HCT116 (cell line): ENCODE data around the gene SLC1A4. TPM values are rescaled to one million over a fixed set of nuclear protein-coding genes. Genes with fewer than 3 reads are reported as not detected.

Source experiments
- ATAC-seq: fragments of 200-7000 bp; cut with Tn5 transposase; 2 replicates; pipeline ENCODE4 v1.9.1; 2020; ENCODE audit warnings: mild to moderate bottlenecking, moderate library complexity
- BruUV-seq: library from RNA; stranded (reverse); fragments of 400-500 nt; replicated peaks from 2 replicates; lab custom pipeline; 2021; lab: Mats Ljungman, UMichigan
- CTCF ChIA-PET: fragments of 300-600 bp; sonication (Branson Sonifier 250); formaldehyde crosslinking; loops from one replicate; lab custom pipeline; 2021; ENCODE audit warnings: antibody characterized with exemption; lab: Charles Lee
- POLR2A ChIA-PET: fragments of 300-600, 350-600 bp; sonication (Branson Sonifier 250); formaldehyde crosslinking; loops from one replicate; lab custom pipeline; 2021; ENCODE audit warnings: antibody characterized with exemption; lab: Charles Lee
- RAD21 ChIA-PET, 2 experiments: fragments of 300-600 bp; sonication (Branson Sonifier 250); formaldehyde crosslinking; loops; one replicate each; lab custom pipeline; 2023; ENCODE audit warnings: low total read pairs in 2 of 2; ENCODE audit not compliant: uncharacterized antibody in 2 of 2, unreplicated experiment in 2 of 2, low non-redundant PET in 1 of 2; lab: Charles Lee
- DNase-seq: peaks from one replicate; pipeline ENCODE4 v3.0.0-alpha.2; 2010; ENCODE audit warnings: low read depth, low spot score
- H2AFZ ChIP-seq: fragments of 200-600 bp; shearing (Covaris generic), sonication (generic); 2 replicates; pipeline ENCODE4 v1.6.1; 2017; ENCODE audit warnings: low read depth, mixed run types, mixed read lengths, antibody characterized with exemption, low read length; ENCODE audit not compliant: poor library complexity, severe bottlenecking
- H3K27ac ChIP-seq: 2 replicates; pipeline ENCODE4 v1.5.1; 2012; ENCODE audit warnings: low read depth, low read length
- H3K27me3 ChIP-seq: fragments of 200-600 bp; sonication (generic); 2 replicates; pipeline ENCODE4 v1.6.1; 2016; ENCODE audit warnings: mixed run types, low read length, mixed read lengths; ENCODE audit not compliant: insufficient read depth
- H3K36me3 ChIP-seq, 2 experiments: fragments of 200-500 bp in 1 of 2; fragments of 200-600 bp in 1 of 2; sonication (Bioruptor generic) in 1 of 2; sonication (generic) in 1 of 2; 2 replicates each; pipeline versions ENCODE4 v1.5.1 to v1.6.1; 2014 to 2016; ENCODE audit warnings: low read length in 2 of 2, inconsistent platforms in 1 of 2, mixed read lengths in 1 of 2, mixed run types in 1 of 2; ENCODE audit not compliant: insufficient read depth in 2 of 2, control insufficient read depth in 1 of 2
- H3K4me1 ChIP-seq, 2 experiments: fragments of 200-600 bp in 1 of 2; sonication (generic) in 1 of 2; 2 replicates each; pipeline versions ENCODE4 v1.5.1 to v1.6.1; 2012 to 2017; ENCODE audit warnings: low read length in 2 of 2, inconsistent platforms in 1 of 2, mild to moderate bottlenecking in 1 of 2, mixed read lengths in 1 of 2, mixed run types in 1 of 2, moderate library complexity in 1 of 2; ENCODE audit not compliant: insufficient read depth in 2 of 2, control insufficient read depth in 1 of 2
- H3K4me2 ChIP-seq: fragments of 200-600 bp; sonication (generic); 2 replicates; pipeline ENCODE4 v1.6.1; 2017; ENCODE audit warnings: mixed run types, low read length, mixed read lengths
- H3K4me3 ChIP-seq, 2 experiments: fragments of 200-600 bp in 1 of 2; sonication (generic) in 1 of 2; replicated peaks in 1 of 2; 2 replicates each; pipeline ENCODE4 v1.5.1; 2011 to 2016; ENCODE audit warnings: low read length in 2 of 2, control low read depth in 1 of 2, low read depth in 1 of 2, mild to moderate bottlenecking in 1 of 2, mixed read lengths in 1 of 2, mixed run types in 1 of 2
- H3K79me2 ChIP-seq: fragments of 200-600 bp; sonication (generic); 2 replicates; pipeline ENCODE4 v1.6.1; 2017; ENCODE audit warnings: mild to moderate bottlenecking, mixed run types, low read length, moderate library complexity, mixed read lengths; ENCODE audit not compliant: insufficient read depth
- H3K9ac ChIP-seq: fragments of 200-600 bp; sonication (generic); 2 replicates; pipeline ENCODE4 v1.6.1; 2016; ENCODE audit warnings: low read length, mixed read lengths
- H3K9me2 ChIP-seq: fragments of 200-600 bp; sonication (generic), shearing (Covaris generic); 2 replicates; pipeline ENCODE4 v1.6.1; 2017; ENCODE audit warnings: mixed run types, mild to moderate bottlenecking, moderate library complexity; ENCODE audit not compliant: insufficient read depth
- H3K9me3 ChIP-seq, 2 experiments: fragments of 200-500 bp in 1 of 2; fragments of 200-600 bp in 1 of 2; sonication (Bioruptor generic) in 1 of 2; sonication (generic) in 1 of 2; 2 replicates each; pipeline ENCODE4 v1.6.1; 2014 to 2017; ENCODE audit warnings: low read length in 2 of 2, mixed read lengths in 2 of 2, inconsistent platforms in 1 of 2, low read depth in 1 of 2, mild to moderate bottlenecking in 1 of 2, mixed run types in 1 of 2, moderate library complexity in 1 of 2; ENCODE audit not compliant: control insufficient read depth in 1 of 2, insufficient read depth in 1 of 2
- H4K20me1 ChIP-seq: fragments of 200-600 bp; sonication (generic), shearing (Covaris generic); 2 replicates; pipeline ENCODE4 v1.6.1; 2017; ENCODE audit warnings: mixed run types, mild to moderate bottlenecking, moderate library complexity; ENCODE audit not compliant: insufficient read depth
- ATF3 ChIP-seq: IDR thresholded peaks from 2 replicates; pipeline ENCODE4 v1.6.1; 2012
- CBX3 ChIP-seq: IDR thresholded peaks from 2 replicates; pipeline ENCODE4 v1.6.1; 2012; ENCODE audit warnings: low read depth
- CEBPB ChIP-seq: IDR thresholded peaks from 2 replicates; pipeline ENCODE4 v1.6.1; 2012; ENCODE audit warnings: low read depth
- CTCF ChIP-seq, 3 experiments: fragments of 200-600 bp in 1 of 3; sonication (generic) in 1 of 3; IDR thresholded peaks in 2 of 3; conservative IDR thresholded peaks in 1 of 3; 2 replicates each; pipeline ENCODE4 v1.5.1; 2012 to 2017; ENCODE audit warnings: low read depth in 2 of 3, low read length in 2 of 3, antibody characterized with exemption in 1 of 3, borderline replicate concordance in 1 of 3, control low read depth in 1 of 3, mild to moderate bottlenecking in 1 of 3, mixed read lengths in 1 of 3, mixed run types in 1 of 3, moderate library complexity in 1 of 3; ENCODE audit not compliant: insufficient read depth in 1 of 3
- EGR1 ChIP-seq: IDR thresholded peaks from 2 replicates; pipeline ENCODE4 v1.6.1; 2012; ENCODE audit warnings: low read depth
- EZH2 ChIP-seq: fragments of 200-600 bp; sonication (generic); IDR thresholded peaks from 2 replicates; pipeline ENCODE4 v1.6.1; 2017; ENCODE audit warnings: antibody characterized with exemption, mixed run types
- FOSL1 ChIP-seq: IDR thresholded peaks from 2 replicates; pipeline ENCODE4 v1.6.1; 2012; ENCODE audit warnings: low read depth
- MAX ChIP-seq: IDR thresholded peaks from 2 replicates; pipeline ENCODE4 v1.6.1; 2012
- POLR2A ChIP-seq: IDR thresholded peaks from 2 replicates; pipeline ENCODE4 v1.7.0; 2011; ENCODE audit warnings: borderline replicate concordance; ENCODE audit not compliant: insufficient read depth, insufficient read length; ENCODE audit errors: extremely low read depth
- POLR2AphosphoS5 ChIP-seq: IDR thresholded peaks from 2 replicates; pipeline ENCODE4 v1.6.1; 2011; ENCODE audit warnings: mild to moderate bottlenecking, low read depth, low read length, moderate library complexity
- RAD21 ChIP-seq: IDR thresholded peaks from 2 replicates; pipeline ENCODE4 v1.6.1; 2012; ENCODE audit warnings: low read depth, mild to moderate bottlenecking
- REST ChIP-seq: IDR thresholded peaks from 2 replicates; pipeline ENCODE4 v1.6.1; 2012; ENCODE audit warnings: low read depth
- SP1 ChIP-seq: IDR thresholded peaks from 2 replicates; pipeline ENCODE4 v1.6.1; 2012; ENCODE audit warnings: low read depth
- SRF ChIP-seq: IDR thresholded peaks from 2 replicates; pipeline ENCODE4 v1.6.1; 2012; ENCODE audit warnings: low read depth
- TCF7L2 ChIP-seq: IDR thresholded peaks from 2 replicates; pipeline ENCODE4 v1.7.0; 2011; ENCODE audit warnings: borderline replicate concordance, inconsistent platforms; ENCODE audit not compliant: insufficient read depth, insufficient read length; ENCODE audit errors: extremely low read depth
- YY1 ChIP-seq: IDR thresholded peaks from 2 replicates; pipeline ENCODE4 v1.6.1; 2011; ENCODE audit warnings: low read length, low read depth, moderate library complexity, mild to moderate bottlenecking; ENCODE audit not compliant: insufficient replicate concordance; ENCODE audit errors: extremely low read depth
- ZBTB33 ChIP-seq: IDR thresholded peaks from 2 replicates; pipeline ENCODE4 v1.6.1; 2011; ENCODE audit warnings: mild to moderate bottlenecking, low read length, moderate library complexity; ENCODE audit not compliant: insufficient replicate concordance; ENCODE audit errors: extremely low read depth
- ZFX ChIP-seq: fragments of 450-650 bp; IDR thresholded peaks from 2 replicates; pipeline ENCODE4 v1.6.1; 2017
- ZNF274 ChIP-seq: fragments of 200-500 bp; sonication (Bioruptor generic); IDR thresholded peaks from 2 replicates; pipeline ENCODE4 v1.6.1; 2014; ENCODE audit warnings: mild to moderate bottlenecking, low read depth, low read length, inconsistent platforms
- intact Hi-C: fragments of 100-400 bp; cut with micrococcal nuclease; formaldehyde crosslinking; loops from 2 replicates; pipeline ENCODE4 v1.10.0; 2022
- total RNA-seq: library from RNA; stranded (reverse); gene quantifications from one replicate; pipeline ENCODE4 v1.2.1, GENCODE V29; 2021; ENCODE audit not compliant: unreplicated experiment

SLC1A4 gene
- total RNA-seq, 1 experiment from 2014 or later: 9.2 TPM

- no peaks in the 10 kb centered on the region for H3K9me2 ChIP-seq
- BruUV-seq: no TSS peak
- no peaks in the 10 kb centered on the region for H3K36me3 ChIP-seq
- DNase-seq (no peak), ATAC-seq (no peak)
- CTCF ChIA-PET: no interaction called here
- no peaks in the 10 kb centered on the region for H4K20me1 ChIP-seq
- H3K4me1 ChIP-seq: peaks cover 0 to 7% of the 10 kb centered on the region in 2 experiments; a peak in 1 of 4 replicates
- H3K4me2 ChIP-seq: no peak overlapping the region
- no peaks in the 10 kb centered on the region for H3K9me3 ChIP-seq
- H2AFZ ChIP-seq: no peak overlapping the region
- no peak overlapping the region for H3K27ac ChIP-seq
- TF ChIP-seq CBX3 (no peak), ZBTB33 (no peak), CEBPB (no peak), EGR1 (no peak), ZNF274 (no peak), FOSL1 (no peak), SP1 (no peak), ATF3 (no peak), YY1 (no peak), EZH2 (no peak), CTCF (IDR thresholded peaks at IDR 0.05 in 2 of 3, conservative IDR thresholded peaks at IDR 0.05 in 1 of 3; ENCODE audit: borderline replicate concordance in 1 of 3, insufficient read depth in 1 of 3, low read depth in 2 of 3, low read length in 2 of 3) (no peak), RAD21 (no peak), ZFX (no peak), POLR2A (no peak), TCF7L2 (no peak), POLR2AphosphoS5 (no peak), SRF (no peak), REST (no peak), MAX (no peak)
- TF ChIP-seq, all 23 proteins: peak for 0
- ChIA-PET RAD21 (no interaction called here), POLR2A (no interaction called here)
- no peaks in the 10 kb centered on the region for H3K27me3 ChIP-seq
- intact Hi-C loops: no loop called here
- no peak overlapping the region for H3K9ac ChIP-seq
- no peaks in the 10 kb centered on the region for H3K79me2 ChIP-seq
- no peak overlapping the region for H3K4me3 ChIP-seq
Observed at GRCh38 chr2:65022189-65022588, 33.0 kb downstream of the SLC1A4 start.
